ENCODE measurements around the gene HOXA3. TPM values are rescaled to one million over a fixed set of nuclear protein-coding genes. Genes with fewer than 3 reads are reported as not detected.

The HOXA3 gene
- total and polyA plus RNA-seq, 2 of the 8 experiments (the other 6 are each of a cell fraction or from before 2014, with no cell fraction given): not detected

DNA sequence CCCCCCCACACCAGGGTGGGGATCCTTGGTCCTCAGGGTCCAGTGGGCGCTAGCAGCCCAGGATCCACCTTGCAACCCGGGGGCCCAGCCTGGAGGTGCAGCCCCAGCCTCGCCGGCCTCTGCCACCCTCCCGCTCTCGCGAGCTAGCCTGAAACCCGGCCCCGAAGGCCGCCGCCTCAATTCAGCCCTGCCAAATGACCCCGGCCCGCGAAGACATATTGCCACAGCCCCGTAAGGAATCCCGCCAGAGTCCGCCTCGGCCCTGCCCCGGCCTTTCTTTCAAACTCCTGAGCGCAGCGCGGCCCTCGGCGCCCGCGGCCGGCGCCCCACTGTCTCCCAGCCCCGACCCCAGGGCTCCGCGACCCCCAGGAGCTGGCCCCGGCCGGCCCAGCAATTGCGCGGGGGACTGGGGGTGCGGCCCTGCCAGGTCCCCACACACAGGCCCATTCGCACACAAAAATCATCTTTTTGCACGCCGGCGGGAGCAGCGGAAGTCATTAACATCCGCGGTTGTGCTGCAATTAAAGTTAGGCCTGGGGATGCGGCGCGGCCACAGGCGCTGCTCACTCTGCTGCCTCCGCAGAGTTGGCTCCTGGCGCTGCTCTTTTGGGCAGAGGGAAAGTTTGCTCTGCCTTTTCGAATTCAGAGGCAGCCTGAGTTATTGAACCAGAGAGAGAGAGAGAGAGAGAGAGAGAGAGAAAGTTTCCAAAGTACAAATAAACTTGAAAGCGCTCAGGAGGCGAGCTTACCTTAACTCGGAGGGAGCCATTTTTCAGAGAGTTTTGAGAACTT lies 12.9 kb downstream of the HOXA3 start:
- CTCF ChIA-PET (ENCODE audit: partially characterized antibody): interaction anchor here (0.9 to 12.5 kb wide), 8 partner anchors 11 to 1245 kb away, joined by 3 to 123 read pairs (median 7); partner anchors contain the start of gene HOXA1

More for the DNA sequence above, 12.9 kb downstream of the HOXA3 start:
- Histone ChIP-seq H2BK20ac (ENCODE audit: low read length) (no peak overlapping the region), H3K79me1 (ENCODE audit: low read depth, low read length) (no peaks in the 10 kb centered on the region), H3K18ac (ENCODE audit: extremely low read depth, low read length) (no peak overlapping the region), H4K8ac (ENCODE audit: extremely low read depth, insufficient read depth, low read length) (0 out of 2 replicates have a peak overlapping the region, but pooled peaks have one; percentile 7), H2AFZ (ENCODE audit: low read length) (no peak overlapping the region), H3K4me1 (replicated peaks in 1 of 4; ENCODE audit: control insufficient read depth in 3 of 4, insufficient read depth in 4 of 4, low read length in 3 of 4) (peaks cover 0 to 6% (median 3%) of the 10 kb centered on the region in 4 experiments; a peak in 4 of 7 replicates), H2BK5ac (ENCODE audit: low read depth, low read length) (no peak overlapping the region), H2BK12ac (ENCODE audit: low read depth, low read length) (no peak overlapping the region), H2BK120ac (replicated peaks; ENCODE audit: low read depth, low read length) (no peak overlapping the region), H3K9me3 (ENCODE audit: insufficient read depth in 2 of 2, low read depth in 1 of 2, low read length in 1 of 2) (no peaks in the 10 kb centered on the region), H3K4me2 (ENCODE audit: insufficient read depth in 1 of 2, low read depth in 2 of 2, low read length in 2 of 2) (peak overlapping the region in 1 of 2 experiments; percentile 44; a peak in 2 of 4 replicates), H4K5ac (ENCODE audit: insufficient read length, low read depth, low read length) (no peak overlapping the region), H3K79me2 (ENCODE audit: control insufficient read depth in 1 of 2, insufficient read depth in 2 of 2, low read length in 2 of 2) (no peaks in the 10 kb centered on the region), H3K23me2 (ENCODE audit: low read depth, low read length) (peaks cover 9% of the 10 kb centered on the region), H3K56ac (replicated peaks; ENCODE audit: insufficient read length, low read depth, low read length) (no peak overlapping the region), H3K4ac (replicated peaks; ENCODE audit: insufficient read length, low read depth, low read length) (no peak overlapping the region), H4K91ac (replicated peaks; ENCODE audit: insufficient read length, low read length) (no peak overlapping the region), H3K4me3 (ENCODE audit: extremely low read depth in 1 of 4, insufficient read depth in 2 of 4, low read depth in 3 of 4, low read length in 4 of 4) (peak overlapping the region in 1 of 4 experiments; percentile 47; a peak in 2 of 8 replicates), H3K27ac (ENCODE audit: low read depth, low read length) (no peak overlapping the region), H2BK15ac (ENCODE audit: low read length) (no peak overlapping the region), H3K14ac (ENCODE audit: insufficient read length) (no peak overlapping the region), H4K20me1 (replicated peaks in 1 of 2; ENCODE audit: control insufficient read depth in 1 of 2, insufficient read depth in 2 of 2, low read length in 2 of 2) (peaks cover 17 to 22% of the 10 kb centered on the region in 2 experiments), H3K9ac (replicated peaks in 1 of 4; ENCODE audit: extremely low read depth in 1 of 4, low read depth in 3 of 4, low read length in 3 of 4) (no peak overlapping the region), H3K27me3 (replicated peaks in 1 of 4; ENCODE audit: control insufficient read depth in 3 of 4, extremely low read depth in 1 of 4, insufficient read depth in 3 of 4, low read length in 3 of 4) (peaks cover 97 to 100% (median 99%) of the 10 kb centered on the region in 4 experiments), H3K36me3 (ENCODE audit: control insufficient read depth in 2 of 4, insufficient read depth in 4 of 4, low read length in 3 of 4) (peaks cover 0 to 6% (median 0%) of the 10 kb centered on the region in 4 experiments; a peak in 1 of 8 replicates), H3K23ac (ENCODE audit: insufficient read length) (no peak overlapping the region), H2AK5ac (ENCODE audit: low read depth, low read length) (no peak overlapping the region)
- POLR2A ChIA-PET (ENCODE audit: partially characterized antibody): no interaction called here
- FAIRE-seq: no peak
- WGBS, 2 experiments (ENCODE audit: extremely low coverage in 1 of 2, insufficient coverage in 1 of 2, insufficient read length in 1 of 2, insufficient replicate concordance in 2 of 2, low coverage in 1 of 2, low lambda C conversion rate in 2 of 2, missing lambda C conversion rate in 1 of 2): 2% methylated on average over 45 of the region's 53 CpGs; no CpG with 5 or more reads in 1 of the 2 experiments
- DNase-seq (ENCODE audit: low read depth in 1 of 2, low spot score in 2 of 2): peak in 1 of 2 experiments; percentile 72
- TF ChIP-seq CHD2 (IDR thresholded peaks at IDR 0.05; ENCODE audit: low read length) (peak; percentile 34; the same call in 1 of the 2 replicates), EZH2 (IDR thresholded peaks at IDR 0.05; ENCODE audit: low read depth, low read length, severe bottlenecking) (peak; percentile 100), SP2 (IDR thresholded peaks at IDR 0.05; ENCODE audit: low read length) (no peak), RNF2 (IDR thresholded peaks at IDR 0.05; ENCODE audit: borderline replicate concordance, low read depth, low read length, missing control alignments, poor library complexity, severe bottlenecking) (peak; percentile 99), CTBP2 (IDR thresholded peaks at IDR 0.05; ENCODE audit: borderline replicate concordance, insufficient read depth, insufficient read length, low read length) (peak; percentile 90), SUZ12 (IDR thresholded peaks at IDR 0.05; ENCODE audit: low read length) (peak; percentile 99), SP1 (IDR thresholded peaks at IDR 0.05; ENCODE audit: low read depth, low read length) (0 out of 2 replicates have a peak, but pooled peaks have one; percentile 12)
- TF ChIP-seq, protein P1, sequence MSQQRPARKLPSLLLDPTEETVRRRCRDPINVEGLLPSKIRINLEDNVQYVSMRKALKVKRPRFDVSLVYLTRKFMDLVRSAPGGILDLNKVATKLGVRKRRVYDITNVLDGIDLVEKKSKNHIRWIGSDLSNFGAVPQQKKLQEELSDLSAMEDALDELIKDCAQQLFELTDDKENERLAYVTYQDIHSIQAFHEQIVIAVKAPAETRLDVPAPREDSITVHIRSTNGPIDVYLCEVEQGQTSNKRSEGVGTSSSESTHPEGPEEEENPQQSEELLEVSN (IDR thresholded peaks at IDR 0.05): no peak
